ENCODE measurements around the gene TMEM115.

- TF ChIP-seq CTCF (conservative IDR thresholded peaks at IDR 0.05; ENCODE audit: low read depth, low read length), result no peak
- no peak for TF ChIP-seq POLR2A (IDR thresholded peaks at IDR 0.05; ENCODE audit: low read depth, low read length)
- TF ChIP-seq USF2 (IDR thresholded peaks at IDR 0.05; ENCODE audit: low read depth, low read length), result no peak
- TF ChIP-seq MXI1 (IDR thresholded peaks at IDR 0.05; ENCODE audit: borderline replicate concordance, low read depth, low read length), result no peak
- no peak for TF ChIP-seq ELK1 (IDR thresholded peaks at IDR 0.05; ENCODE audit: borderline replicate concordance, low read depth, low read length)
- no peak for TF ChIP-seq CHD1 (IDR thresholded peaks at IDR 0.05; ENCODE audit: low read depth, low read length)
- no peak for TF ChIP-seq SMC3 (IDR thresholded peaks at IDR 0.05; ENCODE audit: low read depth, low read length)
These were observed 45.0 kb downstream of the TMEM115 start for GRCh38 chr3:50314342-50314741.
